Lower leg skin (tissue), 3 donors: Measurements from ENCODE around the gene RAB21.
"Not testable (repeated sequence)": the region's sequence is repeated elsewhere in the genome, so short reads cannot be mapped to it uniquely, and the experiment has no call there.

Experiments
- POLR2A ChIP-seq, 2 donors: fragments of 450-650 bp; IDR thresholded peaks; one replicate each; pipeline ENCODE4 v1.6.1; 2016 to 2017; ENCODE audit warnings: antibody characterized with exemption in 2 of 2, mild to moderate bottlenecking in 1 of 2, moderate library complexity in 1 of 2
- TF ChIP-seq, protein P1 (sequence below), 3 donors: fragments of 450-650 bp; IDR thresholded peaks; one replicate each; pipeline ENCODE4 v1.5.1; 2016; ENCODE audit warnings: antibody characterized with exemption in 3 of 3, mild to moderate bottlenecking in 3 of 3, moderate library complexity in 2 of 3

DNA sequence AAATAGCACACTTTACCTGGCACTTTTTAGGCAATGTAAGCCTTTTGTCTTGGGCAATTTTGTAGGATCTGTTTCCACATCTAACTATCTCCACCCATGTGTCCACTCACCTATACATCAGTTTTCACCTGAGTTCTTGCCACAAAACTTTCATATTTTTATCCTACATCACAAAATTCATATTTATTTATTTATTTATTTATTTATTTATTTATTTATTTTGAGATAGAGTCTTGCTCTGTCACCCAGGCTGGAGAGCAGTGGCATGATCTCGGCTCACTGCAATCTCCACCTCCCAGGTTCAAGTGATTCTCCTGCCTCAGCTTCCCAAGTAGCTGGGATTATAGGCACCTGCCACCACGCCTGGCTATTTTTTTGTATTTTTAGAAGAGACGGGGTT, 67.4 kb downstream of the RAB21 start:
- TF ChIP-seq, protein P1, sequence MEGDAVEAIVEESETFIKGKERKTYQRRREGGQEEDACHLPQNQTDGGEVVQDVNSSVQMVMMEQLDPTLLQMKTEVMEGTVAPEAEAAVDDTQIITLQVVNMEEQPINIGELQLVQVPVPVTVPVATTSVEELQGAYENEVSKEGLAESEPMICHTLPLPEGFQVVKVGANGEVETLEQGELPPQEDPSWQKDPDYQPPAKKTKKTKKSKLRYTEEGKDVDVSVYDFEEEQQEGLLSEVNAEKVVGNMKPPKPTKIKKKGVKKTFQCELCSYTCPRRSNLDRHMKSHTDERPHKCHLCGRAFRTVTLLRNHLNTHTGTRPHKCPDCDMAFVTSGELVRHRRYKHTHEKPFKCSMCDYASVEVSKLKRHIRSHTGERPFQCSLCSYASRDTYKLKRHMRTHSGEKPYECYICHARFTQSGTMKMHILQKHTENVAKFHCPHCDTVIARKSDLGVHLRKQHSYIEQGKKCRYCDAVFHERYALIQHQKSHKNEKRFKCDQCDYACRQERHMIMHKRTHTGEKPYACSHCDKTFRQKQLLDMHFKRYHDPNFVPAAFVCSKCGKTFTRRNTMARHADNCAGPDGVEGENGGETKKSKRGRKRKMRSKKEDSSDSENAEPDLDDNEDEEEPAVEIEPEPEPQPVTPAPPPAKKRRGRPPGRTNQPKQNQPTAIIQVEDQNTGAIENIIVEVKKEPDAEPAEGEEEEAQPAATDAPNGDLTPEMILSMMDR (IDR thresholded peaks at IDR 0.05) = not testable (repeated sequence)
- TF ChIP-seq POLR2A (IDR thresholded peaks at IDR 0.05) = not testable (repeated sequence)
